ENCODE results near the gene NRIP2. TPM values are rescaled to one million over a fixed set of nuclear protein-coding genes. Genes with fewer than 3 reads are reported as not detected.

The NRIP2 gene
- total and polyA plus RNA-seq, 9 donors = 0.83 to 15.1 (median 6.3) TPM

DNA sequence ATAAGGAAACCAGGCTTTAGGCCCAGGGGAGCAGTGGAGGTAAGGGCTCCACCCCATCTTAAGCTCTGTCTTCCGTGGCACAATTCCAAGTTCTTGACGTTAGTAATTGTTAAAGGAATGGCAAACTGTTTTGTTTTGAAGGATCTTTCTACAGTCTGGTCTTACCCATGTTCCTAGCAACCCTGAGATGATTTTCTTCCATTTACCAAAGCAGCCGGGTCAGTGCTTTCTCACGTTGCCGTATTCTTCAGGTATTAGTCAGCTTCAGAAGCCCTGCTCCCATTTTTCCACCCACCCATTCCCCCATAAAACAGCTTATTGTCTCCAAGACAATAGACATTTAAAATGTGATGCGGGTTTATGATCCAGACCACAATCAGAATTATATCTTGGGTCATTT lies 10.3 kb downstream of the NRIP2 start:
- Histone ChIP-seq H3K4me1 (ENCODE audit: insufficient read depth) (no peaks in the 10 kb centered on the region), H3K9me3 (no peaks in the 10 kb centered on the region), H3K4me3 (no peak overlapping the region), H3K27ac (no peak overlapping the region), H3K27me3 (no peaks in the 10 kb centered on the region), H3K36me3 (no peaks in the 10 kb centered on the region)
- intact Hi-C loops (cut with DNase I) = no loop called here
- no peak for DNase-seq
- 62 to 73% (median 70%) methylated on average over 6 of the region's 6 CpGs for WGBS, 3 donors
- TF ChIP-seq, protein P1, sequence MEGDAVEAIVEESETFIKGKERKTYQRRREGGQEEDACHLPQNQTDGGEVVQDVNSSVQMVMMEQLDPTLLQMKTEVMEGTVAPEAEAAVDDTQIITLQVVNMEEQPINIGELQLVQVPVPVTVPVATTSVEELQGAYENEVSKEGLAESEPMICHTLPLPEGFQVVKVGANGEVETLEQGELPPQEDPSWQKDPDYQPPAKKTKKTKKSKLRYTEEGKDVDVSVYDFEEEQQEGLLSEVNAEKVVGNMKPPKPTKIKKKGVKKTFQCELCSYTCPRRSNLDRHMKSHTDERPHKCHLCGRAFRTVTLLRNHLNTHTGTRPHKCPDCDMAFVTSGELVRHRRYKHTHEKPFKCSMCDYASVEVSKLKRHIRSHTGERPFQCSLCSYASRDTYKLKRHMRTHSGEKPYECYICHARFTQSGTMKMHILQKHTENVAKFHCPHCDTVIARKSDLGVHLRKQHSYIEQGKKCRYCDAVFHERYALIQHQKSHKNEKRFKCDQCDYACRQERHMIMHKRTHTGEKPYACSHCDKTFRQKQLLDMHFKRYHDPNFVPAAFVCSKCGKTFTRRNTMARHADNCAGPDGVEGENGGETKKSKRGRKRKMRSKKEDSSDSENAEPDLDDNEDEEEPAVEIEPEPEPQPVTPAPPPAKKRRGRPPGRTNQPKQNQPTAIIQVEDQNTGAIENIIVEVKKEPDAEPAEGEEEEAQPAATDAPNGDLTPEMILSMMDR (IDR thresholded peaks at IDR 0.05) = no peak
- no peak for TF ChIP-seq EP300 (IDR thresholded peaks at IDR 0.05)
- no peak for TF ChIP-seq POLR2A (IDR thresholded peaks at IDR 0.05)

DNA sequence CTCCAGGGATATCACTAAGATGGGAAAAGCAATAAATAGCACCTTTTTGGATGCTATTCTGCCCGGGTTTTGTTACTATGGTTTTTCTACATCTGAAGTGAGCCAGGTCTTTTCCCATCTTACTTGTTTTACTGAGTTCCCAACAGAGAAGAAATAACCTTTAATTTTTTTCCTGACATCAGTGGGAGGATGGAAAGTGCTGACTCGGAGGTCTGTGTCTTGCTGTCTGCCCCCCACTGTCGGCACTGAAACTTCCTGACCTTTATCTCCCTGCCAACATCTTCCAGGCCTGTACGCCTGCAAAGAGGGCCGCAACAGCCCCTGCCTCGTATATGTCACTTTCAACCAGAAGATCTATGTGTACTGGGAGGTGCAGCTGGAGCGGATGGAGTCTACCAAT lies 11.4 kb downstream of the NRIP2 start:
- TF ChIP-seq, protein P1 (IDR thresholded peaks at IDR 0.05) = no peak
- TF ChIP-seq POLR2A (IDR thresholded peaks at IDR 0.05) (no peak), EP300 (IDR thresholded peaks at IDR 0.05) (no peak)
- no peaks in the 10 kb centered on the region for H3K27me3 ChIP-seq
- no peak for DNase-seq
- intact Hi-C loops (cut with DNase I) = no loop called here
- no peaks in the 10 kb centered on the region for H3K4me1 ChIP-seq (ENCODE audit: insufficient read depth)
- 49 to 59% (median 53%) methylated on average over 7 of the region's 7 CpGs for WGBS, 3 donors
- H3K9me3 ChIP-seq = no peaks in the 10 kb centered on the region
- H3K36me3 ChIP-seq = no peaks in the 10 kb centered on the region
- no peak overlapping the region for H3K4me3 ChIP-seq
- H3K27ac ChIP-seq = no peak overlapping the region

DNA sequence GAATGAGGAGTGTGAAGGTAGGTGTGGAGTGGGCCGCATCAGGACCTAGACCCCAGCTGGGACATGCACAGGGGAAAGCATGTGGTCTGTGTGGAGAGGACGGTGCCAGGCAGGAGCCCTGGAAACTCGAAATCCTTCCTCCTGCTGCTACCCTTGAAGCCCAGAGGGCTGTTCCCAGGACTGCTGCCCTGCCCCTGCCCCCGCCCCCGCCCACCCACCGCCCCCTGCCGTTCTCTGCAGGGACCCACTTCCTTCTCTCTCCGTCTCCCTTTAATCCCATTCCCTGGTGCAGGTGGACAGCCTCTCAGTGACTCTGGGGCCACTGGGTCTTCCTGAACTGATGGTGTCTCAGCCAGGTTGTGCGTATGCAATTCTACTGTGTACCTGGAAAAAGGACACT lies 14.4 kb downstream of the NRIP2 start:
- Histone ChIP-seq H3K27me3 (no peaks in the 10 kb centered on the region), H3K36me3 (no peaks in the 10 kb centered on the region), H3K9me3 (no peaks in the 10 kb centered on the region), H3K4me3 (no peak overlapping the region), H3K27ac (no peak overlapping the region), H3K4me1 (ENCODE audit: insufficient read depth) (no peaks in the 10 kb centered on the region)
- 79 to 86% (median 79%) methylated on average over 9 of the region's 9 CpGs for WGBS, 3 donors
- no peak for DNase-seq
- intact Hi-C loops (cut with DNase I) = no loop called here
- TF ChIP-seq EP300 (IDR thresholded peaks at IDR 0.05) (no peak), POLR2A (IDR thresholded peaks at IDR 0.05) (no peak)
- TF ChIP-seq, protein P1 (IDR thresholded peaks at IDR 0.05) = no peak

DNA sequence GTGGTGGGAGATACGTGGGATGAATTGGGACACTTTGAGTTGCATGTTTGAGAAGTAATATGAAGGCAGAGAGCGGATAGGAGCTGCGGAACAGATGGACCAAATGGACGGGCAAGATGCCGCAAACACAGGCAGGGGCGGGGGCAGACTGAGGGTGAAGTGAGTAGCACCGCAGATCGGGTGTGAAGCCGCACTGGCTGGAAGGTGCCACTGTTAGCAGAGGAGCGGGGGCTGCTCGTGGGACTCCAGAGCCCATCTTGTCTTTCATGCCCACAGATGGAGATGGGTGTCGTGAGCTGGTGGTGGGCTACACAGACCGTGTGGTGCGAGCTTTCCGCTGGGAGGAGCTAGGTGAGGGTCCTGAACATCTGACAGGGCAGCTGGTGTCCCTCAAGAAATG lies 15.0 kb downstream of the NRIP2 start:
- no peak for TF ChIP-seq POLR2A (IDR thresholded peaks at IDR 0.05)
- TF ChIP-seq, protein P1 (IDR thresholded peaks at IDR 0.05) = no peak
- TF ChIP-seq EP300 (IDR thresholded peaks at IDR 0.05) = no peak
- Histone ChIP-seq H3K27me3 (no peaks in the 10 kb centered on the region), H3K4me3 (no peak overlapping the region), H3K9me3 (no peaks in the 10 kb centered on the region), H3K36me3 (no peaks in the 10 kb centered on the region), H3K27ac (no peak overlapping the region), H3K4me1 (ENCODE audit: insufficient read depth) (no peaks in the 10 kb centered on the region)
- DNase-seq = no peak
- intact Hi-C loops (cut with DNase I) = no loop called here
- WGBS, 3 donors = 91 to 94% (median 93%) methylated on average over 15 of the region's 15 CpGs
